Measurements from ENCODE around the gene KLK14.

KLK14 gene

GRCh38 chr19:51125421-51126075, 42.9 kb upstream of the KLK14 start:
- no peak for TF ChIP-seq CTCF (IDR thresholded peaks at IDR 0.05; ENCODE audit: insufficient read depth, low read length, missing control alignments)
- H3K4me3 ChIP-seq (ENCODE audit: low read depth, low read length) = no peak overlapping the region
- DNase-seq (ENCODE audit: low read depth, low spot score) = no peak
- POLR2A ChIA-PET = no interaction called here
- CTCF ChIA-PET = no interaction called here

GRCh38 chr19:51124729-51125128, 42.0 kb upstream of the KLK14 start, which contains the start of gene SIGLEC9:
Gene SIGLEC9, plus strand, starts transcription at chr19:51124906. Its CDS starts 69 bp downstream, at chr19:51124975.
- no peak within 1 kb of the TSS for H3K4me3 ChIP-seq (ENCODE audit: low read depth, low read length)
- TF ChIP-seq CTCF (IDR thresholded peaks at IDR 0.05; ENCODE audit: insufficient read depth, low read length, missing control alignments) = no peak
- CTCF ChIA-PET = no interaction called here
- DNase-seq (ENCODE audit: low read depth, low spot score) = no peak
- POLR2A ChIA-PET = no interaction called here

- H3K4me3 ChIP-seq (ENCODE audit: low read depth, low read length) = no peak overlapping the region
- no peak for DNase-seq (ENCODE audit: low read depth, low spot score)
- ChIA-PET POLR2A (no interaction called here), CTCF (no interaction called here)
- no peak for TF ChIP-seq CTCF (IDR thresholded peaks at IDR 0.05; ENCODE audit: insufficient read depth, low read length, missing control alignments)
These were observed 41.5 kb upstream of the KLK14 start for GRCh38 chr19:51124216-51124615.

GRCh38 chr19:51123802-51124201, 41.1 kb upstream of the KLK14 start:
- H3K4me3 ChIP-seq (ENCODE audit: low read depth, low read length) = no peak overlapping the region
- TF ChIP-seq CTCF (IDR thresholded peaks at IDR 0.05; ENCODE audit: insufficient read depth, low read length, missing control alignments) = no peak
- no peak for DNase-seq (ENCODE audit: low read depth, low spot score)
- CTCF ChIA-PET = no interaction called here
- POLR2A ChIA-PET = no interaction called here

GRCh38 chr19:51123381-51123800, 40.7 kb upstream of the KLK14 start:
- ChIA-PET CTCF (no interaction called here), POLR2A (no interaction called here)
- no peak for DNase-seq (ENCODE audit: low read depth, low spot score)
- no peak for TF ChIP-seq CTCF (IDR thresholded peaks at IDR 0.05; ENCODE audit: insufficient read depth, low read length, missing control alignments)
- no peak overlapping the region for H3K4me3 ChIP-seq (ENCODE audit: low read depth, low read length)

- no peak for TF ChIP-seq CTCF (IDR thresholded peaks at IDR 0.05; ENCODE audit: insufficient read depth, low read length, missing control alignments)
- ChIA-PET POLR2A (no interaction called here), CTCF (no interaction called here)
- DNase-seq (ENCODE audit: low read depth, low spot score) = no peak
- H3K4me3 ChIP-seq (ENCODE audit: low read depth, low read length) = no peak overlapping the region
These were observed 39.7 kb upstream of the KLK14 start for GRCh38 chr19:51122112-51122981.

All from AG04449 (cell line).